ENCODE results near the gene ADCY5.

- TF ChIP-seq REST (IDR thresholded peaks at IDR 0.05) (no peak), CTCF (IDR thresholded peaks at IDR 0.05) (no peak), POLR2A (IDR thresholded peaks at IDR 0.05; ENCODE audit: low read length) (no peak), JUN (IDR thresholded peaks at IDR 0.05) (no peak), MAX (IDR thresholded peaks at IDR 0.05) (no peak), KDM1A (IDR thresholded peaks at IDR 0.05; ENCODE audit: low read depth) (no peak), ESRRA (IDR thresholded peaks at IDR 0.05; ENCODE audit: borderline replicate concordance, low read length) (no peak), CHD2 (IDR thresholded peaks at IDR 0.05; ENCODE audit: low read length, partially characterized antibody) (no peak), MAFK (IDR thresholded peaks at IDR 0.05; ENCODE audit: partially characterized antibody) (no peak), TP53 (CRISPR knock-in tag; IDR thresholded peaks at IDR 0.05) (no peak), MAZ (IDR thresholded peaks at IDR 0.05; ENCODE audit: borderline replicate concordance, low read depth, low read length) (no peak), FOSL2 (IDR thresholded peaks at IDR 0.05) (no peak), FOSL2 (CRISPR knock-in tag; IDR thresholded peaks at IDR 0.05) (no peak)
These were observed 129.1 kb downstream of the ADCY5 start for GRCh38 chr3:123319760-123320159.

Measured in A549 (cell line).